SW 1271 (cell line): ENCODE results near the gene GPRC5D.

Experiments used
- DNase-seq, 2 experiments: peaks; one replicate each; lab custom pipeline; 2025; lab: John Stamatoyannopoulos, UW

GPRC5D gene

DNA sequence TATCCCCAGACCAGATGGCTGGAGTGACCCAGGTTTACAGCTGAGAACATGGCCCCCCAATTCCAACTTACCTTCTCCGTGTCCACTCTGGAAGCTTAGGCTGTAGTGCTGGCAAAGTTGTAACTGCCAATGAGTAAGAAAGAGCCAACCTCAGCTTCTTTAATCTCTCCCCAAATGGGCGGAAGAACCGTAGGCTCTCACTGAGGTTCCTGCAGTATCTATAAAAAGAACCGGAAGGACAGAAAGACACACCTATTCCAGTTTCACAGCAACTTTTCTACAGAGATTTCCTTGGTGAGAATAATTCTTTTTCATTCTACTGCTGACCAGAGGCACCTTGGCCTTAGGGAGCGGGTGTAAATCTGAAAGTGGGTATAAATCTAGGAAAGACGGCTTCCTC lies at the start of gene GPRC5D:
TSS of gene GPRC5D (minus strand) at position 135 of the 400 bp plus-strand sequence. CDS start 1,786 bp downstream, outside the sequence.
- DNase-seq = no peak

DNA sequence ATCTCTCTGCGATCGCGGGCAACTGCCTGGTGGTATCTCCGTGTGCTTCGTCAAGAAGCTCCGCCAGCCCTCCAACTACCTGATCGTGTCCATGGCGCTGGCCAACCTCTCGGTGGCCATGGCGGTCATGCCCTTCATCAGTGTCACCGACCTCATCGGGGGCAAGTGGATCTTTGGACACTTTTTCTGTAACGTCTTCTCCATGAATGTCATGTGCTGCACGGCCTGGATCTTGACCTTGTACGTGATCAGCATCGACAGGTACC lies 49.7 kb upstream of the GPRC5D start:
- no peak for DNase-seq

GRCh38 chr12:13000925-13001774 lies 49.2 kb upstream of the GPRC5D start:
- peak in 1 of 2 experiments; percentile 62 for DNase-seq

DNA sequence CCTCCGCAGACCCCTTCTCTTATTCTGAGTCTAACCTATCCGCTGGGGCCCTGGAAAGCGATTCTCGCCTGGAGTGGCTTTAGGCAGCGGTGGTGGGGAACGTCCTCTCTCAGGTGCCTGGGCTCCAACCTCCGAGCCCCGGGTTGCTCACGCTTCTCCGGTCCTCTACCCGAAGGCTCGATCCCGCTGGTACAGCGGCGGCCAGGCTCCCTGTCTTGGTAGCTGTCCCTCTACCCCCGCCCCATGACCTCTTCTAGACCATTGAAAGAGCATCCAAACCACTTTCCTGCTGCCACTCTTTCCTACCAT lies 48.6 kb upstream of the GPRC5D start:
- DNase-seq = peak in 1 of 2 experiments; percentile 75

DNA sequence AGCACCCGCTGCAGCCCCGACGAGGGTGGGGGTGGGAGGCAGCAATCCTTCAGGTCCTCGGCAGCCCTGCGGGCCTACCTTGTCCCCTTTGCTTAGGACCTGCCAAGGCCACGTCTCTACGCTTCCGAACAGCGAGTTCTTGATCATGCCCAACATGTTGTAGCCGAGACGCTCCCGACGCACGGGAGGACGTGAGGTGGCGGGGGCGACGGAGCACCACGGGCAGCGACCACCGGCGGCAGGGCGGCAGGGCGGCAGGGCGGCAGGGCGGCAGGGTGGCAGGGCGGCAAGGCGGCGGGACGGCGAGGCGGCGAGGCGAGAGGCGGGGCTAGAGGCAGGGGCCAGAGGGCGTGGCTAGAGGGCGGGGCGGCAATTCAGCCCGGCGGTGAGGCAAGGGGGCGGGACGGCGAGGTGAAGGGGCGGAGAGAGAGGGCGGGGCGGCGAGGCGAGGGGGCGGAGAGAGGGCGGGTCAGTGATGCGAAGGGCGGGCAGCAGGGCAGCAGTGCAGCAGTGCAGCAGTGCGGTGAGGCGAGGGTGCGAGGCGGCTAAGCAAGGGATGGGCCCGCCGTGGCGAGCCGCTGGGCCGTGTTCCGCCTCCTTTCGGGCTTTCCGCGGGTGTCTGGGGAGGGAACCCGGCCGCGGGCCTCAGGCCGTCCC lies 48.1 kb upstream of the GPRC5D start, which contains the start of gene HEBP1:
TSS of gene HEBP1 (minus strand) at position 307 of the 657 bp plus-strand sequence. CDS start at position 156, 151 bp downstream.
- peak; percentile 60 to 91 for DNase-seq

DNA sequence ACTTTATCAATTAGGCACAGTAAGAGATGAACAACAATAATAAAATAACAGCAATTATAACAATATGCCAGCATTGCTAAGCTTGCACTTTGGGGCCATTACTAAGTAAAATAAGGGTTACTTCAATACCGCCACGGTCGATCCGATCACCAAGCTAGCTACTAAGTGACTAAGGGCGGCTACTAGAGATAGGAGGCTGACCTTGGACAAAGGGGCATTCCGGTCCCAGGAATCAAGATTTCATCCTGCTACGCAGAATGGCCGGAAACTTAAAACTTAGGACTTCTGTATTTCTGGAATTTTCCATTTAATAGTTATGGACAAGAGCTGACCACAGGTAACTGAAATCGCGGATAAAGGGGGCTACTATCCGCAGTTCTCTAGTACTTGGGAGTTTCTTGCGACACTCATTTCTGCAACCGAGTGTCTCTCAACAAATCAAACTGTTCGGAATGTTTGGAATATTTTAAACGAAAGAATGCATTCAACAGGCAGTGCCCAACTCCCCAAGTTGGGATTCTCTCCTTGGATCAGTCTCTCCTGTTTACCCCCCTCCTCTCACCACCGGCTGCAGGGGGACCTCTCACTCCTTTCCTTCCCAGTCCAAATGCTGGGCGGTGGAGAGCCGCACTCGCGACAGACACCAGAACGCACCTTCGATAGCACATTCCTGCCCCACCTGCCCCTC lies 47.4 kb upstream of the GPRC5D start:
- DNase-seq = peak in 1 of 2 experiments; percentile 55

DNA sequence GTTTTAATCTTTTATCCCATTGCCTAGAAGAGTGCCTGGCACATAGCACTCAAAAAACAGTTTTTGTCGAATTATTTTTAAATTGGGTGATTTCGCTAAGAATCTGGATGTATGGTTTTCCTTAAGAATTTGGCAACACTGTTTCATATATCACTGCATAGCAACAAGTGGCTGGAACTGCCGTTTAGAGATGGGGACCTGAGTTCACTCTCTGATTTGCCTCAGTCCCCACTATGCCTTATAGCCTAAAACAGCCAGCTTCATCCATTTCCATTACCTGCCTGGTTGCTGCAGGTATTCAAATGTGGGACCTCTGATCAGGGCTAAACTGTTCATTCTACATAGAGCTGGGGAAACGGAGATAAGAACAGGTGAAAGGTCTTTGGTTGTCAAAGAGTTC lies 46.3 kb upstream of the GPRC5D start:
- DNase-seq = no peak

DNA sequence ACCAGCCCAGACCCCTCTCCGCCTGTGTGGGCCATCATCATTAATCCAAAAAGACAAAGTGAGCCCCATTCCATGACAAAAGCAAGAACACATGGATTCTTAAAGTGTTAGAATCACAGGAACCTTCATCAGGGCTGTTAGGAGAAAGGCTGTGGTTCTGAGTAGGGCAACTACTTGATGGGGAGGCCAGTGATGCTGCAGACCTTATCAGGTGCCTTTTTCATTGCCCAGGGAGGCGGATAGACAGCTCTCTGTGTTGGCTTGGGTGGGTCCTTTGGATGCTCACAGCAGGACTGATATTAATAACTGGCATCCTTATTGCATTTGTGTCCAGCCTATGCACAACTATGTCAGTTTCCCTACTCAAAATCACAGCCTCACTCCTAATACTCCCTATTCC lies 45.8 kb upstream of the GPRC5D start:
- no peak for DNase-seq

GRCh38 chr12:12997156-12997555 lies 45.2 kb upstream of the GPRC5D start:
- no peak for DNase-seq

DNA sequence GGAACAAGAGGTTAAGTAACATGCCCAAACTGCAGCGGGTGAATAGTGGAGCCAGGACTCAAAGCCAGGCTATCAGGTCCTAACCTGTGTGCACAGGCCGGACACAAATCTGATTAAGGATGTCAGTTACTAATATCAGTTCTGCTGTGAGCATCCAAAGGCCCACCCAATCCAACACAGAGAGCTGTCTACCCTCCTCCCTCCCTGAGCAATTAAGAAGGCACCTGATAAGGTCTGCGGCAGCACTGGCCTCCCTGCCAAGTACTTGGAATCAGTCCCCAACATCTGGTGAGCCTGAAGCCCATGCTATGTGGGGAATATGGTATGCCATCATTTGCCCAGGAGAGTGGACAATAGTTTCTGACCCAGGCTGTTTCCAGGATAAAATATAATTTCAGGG lies 44.2 kb upstream of the GPRC5D start:
- DNase-seq = no peak

- DNase-seq = no peak
Observed at GRCh38 chr12:12995088-12995487, 43.1 kb upstream of the GPRC5D start.

DNA sequence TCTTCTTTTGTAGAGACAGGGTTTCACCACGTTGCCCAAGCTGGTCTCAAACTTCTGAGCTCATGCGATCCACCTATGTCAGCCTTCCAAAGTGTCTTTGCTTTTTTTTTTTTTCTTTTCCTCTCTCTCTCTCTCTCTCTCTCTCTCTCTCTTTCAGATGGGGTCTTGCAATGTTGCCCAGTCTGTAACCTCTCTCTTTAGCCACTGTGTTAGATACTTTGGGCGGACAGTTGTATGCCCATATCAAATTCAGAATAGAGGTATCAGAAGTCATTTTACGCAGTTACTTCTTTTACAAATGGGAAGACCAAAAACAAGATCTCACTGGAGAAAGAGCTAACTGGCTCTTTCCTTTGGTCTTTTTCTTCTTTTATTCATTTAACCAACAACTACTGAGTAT lies 41.4 kb upstream of the GPRC5D start:
- no peak for DNase-seq

DNA sequence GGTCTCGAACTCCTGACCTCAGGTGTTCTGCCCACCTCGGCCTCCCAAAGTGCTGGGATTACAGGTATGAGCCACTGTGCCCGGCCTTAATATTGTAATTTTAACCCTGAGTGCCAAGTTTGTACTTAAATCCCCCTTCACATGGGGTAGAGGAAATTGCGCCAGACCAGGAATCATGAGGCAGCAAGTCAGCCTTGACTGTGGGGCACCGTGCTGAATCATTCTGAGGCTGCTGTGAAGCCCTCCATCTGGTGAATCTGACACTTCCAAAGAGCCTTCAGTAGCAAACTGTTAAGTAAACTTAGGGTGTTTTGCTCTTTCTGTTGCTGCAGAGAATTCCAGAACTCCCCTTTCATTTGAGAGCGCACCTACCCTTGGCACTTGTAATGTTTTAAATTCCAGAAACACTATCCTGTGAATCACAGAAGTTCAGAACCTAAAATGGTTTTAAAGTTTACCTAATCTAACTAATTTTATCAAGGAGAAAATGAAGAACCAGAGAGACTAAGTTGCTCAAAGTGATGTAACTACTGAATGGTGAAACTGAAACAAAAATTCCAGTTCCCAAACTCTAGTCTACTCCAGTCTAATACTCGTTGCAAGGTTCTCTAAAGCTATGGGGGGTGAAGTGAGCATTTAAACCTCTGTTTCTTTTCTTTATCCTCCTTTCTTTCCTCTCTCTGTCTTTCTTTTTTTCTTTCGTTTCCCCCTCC lies 40.6 kb upstream of the GPRC5D start:
- peak in 1 of 2 experiments; percentile 41 for DNase-seq

GRCh38 chr12:12990700-12991468 lies 38.9 kb upstream of the GPRC5D start:
- DNase-seq = no peak

- DNase-seq = no peak
Observed at GRCh38 chr12:12987421-12987820, 35.5 kb upstream of the GPRC5D start.

DNA sequence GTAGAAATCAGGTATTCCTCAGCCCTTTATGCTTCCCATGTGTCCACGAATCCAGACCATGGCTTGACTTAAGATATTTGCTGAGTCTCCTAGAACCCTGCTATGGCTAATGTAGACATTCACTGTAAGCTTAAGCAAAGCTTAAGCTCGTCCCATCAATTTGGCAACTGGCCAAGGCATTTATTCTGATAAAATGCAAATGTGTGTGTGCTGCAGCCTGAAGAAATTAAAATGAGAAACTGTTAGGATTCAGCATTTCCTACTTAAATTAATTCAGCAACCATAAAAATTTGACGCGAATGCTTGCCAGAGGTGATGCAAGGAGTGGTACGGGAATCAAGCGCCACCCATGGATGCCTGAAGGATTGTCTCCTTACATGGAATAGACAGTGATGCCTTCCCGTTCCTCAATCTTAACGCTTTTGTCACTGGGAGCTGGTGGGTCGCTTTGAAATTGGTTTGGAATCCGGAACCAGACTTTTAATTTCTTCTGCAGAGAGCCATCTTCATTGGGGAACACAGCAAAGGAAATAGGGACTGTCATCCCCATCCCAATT lies 34.9 kb upstream of the GPRC5D start:
- no peak for DNase-seq

GRCh38 chr12:12985817-12986408 lies 33.9 kb upstream of the GPRC5D start:
- DNase-seq = peak in 1 of 2 experiments; percentile 39

GRCh38 chr12:12984149-12984548 lies 32.2 kb upstream of the GPRC5D start:
- DNase-seq = no peak

- peak in 1 of 2 experiments; percentile 70 for DNase-seq
Observed at GRCh38 chr12:12983420-12984035, 31.6 kb upstream of the GPRC5D start.

DNA sequence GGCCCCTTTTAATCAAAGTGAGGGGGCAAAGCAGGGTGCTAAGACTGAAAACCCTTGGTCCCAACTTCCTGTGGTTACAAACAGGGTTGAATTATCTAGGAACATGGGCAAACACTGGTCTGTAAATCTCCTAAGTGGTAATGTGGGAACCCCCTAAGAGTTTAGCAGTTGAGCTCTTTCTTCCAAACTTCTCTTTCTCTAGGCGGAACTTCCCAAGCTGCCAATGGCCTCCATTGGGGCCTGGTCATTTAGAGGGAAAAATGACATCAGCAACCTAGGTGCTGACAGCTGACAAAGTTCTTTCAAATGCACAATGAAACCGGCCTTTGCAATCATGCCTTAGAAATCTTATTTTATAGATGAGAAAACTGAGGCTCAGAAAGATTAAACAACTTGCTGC lies 30.4 kb upstream of the GPRC5D start:
- no peak for DNase-seq
